Tibial artery (tissue), 4 donors: ENCODE results near the gene PHACTR1.

Experiments used
- DNase-seq, 2 donors: peaks; one replicate each; pipeline ENCODE4 v3.0.0-alpha.2; 2019
- H3K27ac ChIP-seq, 2 donors: fragments of 200-600 bp; sonication (generic) in 1 of 2; 1 replicate in 1 of 2; 2 replicates in 1 of 2; pipeline ENCODE4 v1.5.1; 2018 to 2019; ENCODE audit warnings: mild to moderate bottlenecking in 1 of 2
- H3K27me3 ChIP-seq, 2 donors: fragments of 200-600 bp; sonication (generic) in 1 of 2; one replicate each; pipeline versions ENCODE4 v1.5.1 to v1.6.0; 2016 to 2019
- H3K36me3 ChIP-seq, 3 donors: fragments of 200-600 bp; sonication (generic) in 2 of 3; one replicate each; pipeline ENCODE4 v1.5.1; 2016 to 2019; ENCODE audit warnings: mild to moderate bottlenecking in 2 of 3
- H3K4me1 ChIP-seq, 4 donors: fragments of 200-600 bp; sonication (generic) in 2 of 4; 1 replicate in 3 of 4; 2 replicates in 1 of 4; pipeline ENCODE4 v1.5.1; 2016 to 2019
- H3K4me3 ChIP-seq, 2 donors: fragments of 200-600 bp; sonication (generic) in 1 of 2; 1 replicate in 1 of 2; 2 replicates in 1 of 2; pipeline ENCODE4 v1.5.1; 2018 to 2019; ENCODE audit warnings: mild to moderate bottlenecking in 2 of 2
- H3K9me3 ChIP-seq, 3 donors: fragments of 200-600 bp; sonication (generic) in 1 of 3; one replicate each; pipeline ENCODE4 v1.5.1; 2016 to 2019
- CTCF ChIP-seq, 2 experiments: fragments of 200-600 bp in 1 of 2; fragments of 450-650 bp in 1 of 2; IDR thresholded peaks; one replicate each; pipeline ENCODE4 v1.5.1; 2017 to 2019; ENCODE audit warnings: antibody characterized with exemption in 2 of 2, mild to moderate bottlenecking in 1 of 2, moderate library complexity in 1 of 2
- intact Hi-C: fragments of 100-400 bp; cut with DNase I; formaldehyde crosslinking; loops from one replicate; pipeline ENCODE4 v1.15.0; 2023; ENCODE audit warnings: low total_unique reads

Gene PHACTR1

GRCh38 chr6:13026557-13026956 is 310.0 kb downstream of the PHACTR1 start:
- no peak for DNase-seq
- H3K4me1 ChIP-seq: peaks cover 0 to 87% (median 19%) of the 10 kb centered on the region in 4 donors
- no peaks in the 10 kb centered on the region for H3K36me3 ChIP-seq
- peak overlapping the region; percentile 45 to 66 for H3K27ac ChIP-seq
- intact Hi-C loops: loop anchor here (10.0 kb wide), 1 partner anchor 68 kb away; no protein-coding TSS in a partner anchor
- no peaks in the 10 kb centered on the region for H3K9me3 ChIP-seq
- TF ChIP-seq CTCF (IDR thresholded peaks at IDR 0.05): no peak
- H3K4me3 ChIP-seq: peak overlapping the region; percentile 7 to 23
- H3K27me3 ChIP-seq: no peaks in the 10 kb centered on the region

GRCh38 chr6:13027207-13027606 is 310.6 kb downstream of the PHACTR1 start:
- Histone ChIP-seq H3K4me1 (peaks cover 0 to 91% (median 19%) of the 10 kb centered on the region in 4 donors), H3K4me3 (no peak overlapping the region), H3K27me3 (no peaks in the 10 kb centered on the region), H3K9me3 (no peaks in the 10 kb centered on the region), H3K36me3 (no peaks in the 10 kb centered on the region), H3K27ac (peak overlapping the region; percentile 45 to 66)
- TF ChIP-seq CTCF (IDR thresholded peaks at IDR 0.05): no peak
- no peak for DNase-seq
- intact Hi-C loops: loop anchor here (10.0 kb wide), 1 partner anchor 68 kb away; no protein-coding TSS in a partner anchor

GRCh38 chr6:13030396-13030795 is 313.8 kb downstream of the PHACTR1 start:
- no peak for DNase-seq

GRCh38 chr6:13032566-13032965 is 316.0 kb downstream of the PHACTR1 start:
- peaks cover 0 to 94% (median 8%) of the 10 kb centered on the region in 4 donors for H3K4me1 ChIP-seq
- H3K27me3 ChIP-seq: no peaks in the 10 kb centered on the region
- H3K27ac ChIP-seq: peak overlapping the region; percentile 56 to 66
- no peak for TF ChIP-seq CTCF (IDR thresholded peaks at IDR 0.05)
- H3K4me3 ChIP-seq: no peak overlapping the region
- H3K36me3 ChIP-seq: no peaks in the 10 kb centered on the region
- DNase-seq: no peak
- no peaks in the 10 kb centered on the region for H3K9me3 ChIP-seq
- intact Hi-C loops: no loop called here

More at GRCh38 chr6:13030396-13030795, 313.8 kb downstream of the PHACTR1 start:
- no peaks in the 10 kb centered on the region for H3K9me3 ChIP-seq
- H3K36me3 ChIP-seq: no peaks in the 10 kb centered on the region
- H3K4me3 ChIP-seq: no peak overlapping the region
- TF ChIP-seq CTCF (IDR thresholded peaks at IDR 0.05): no peak
- no peaks in the 10 kb centered on the region for H3K27me3 ChIP-seq
- H3K4me1 ChIP-seq: peaks cover 0 to 96% (median 10%) of the 10 kb centered on the region in 4 donors
- H3K27ac ChIP-seq: peak overlapping the region in 1 of 2 donors; percentile 66
- intact Hi-C loops: no loop called here

- no peak for TF ChIP-seq CTCF (IDR thresholded peaks at IDR 0.05)
- Histone ChIP-seq H3K27ac (peak overlapping the region; percentile 56 to 66), H3K9me3 (no peaks in the 10 kb centered on the region), H3K4me3 (no peak overlapping the region), H3K4me1 (peaks cover 0 to 94% (median 7%) of the 10 kb centered on the region in 4 donors), H3K27me3 (no peaks in the 10 kb centered on the region), H3K36me3 (no peaks in the 10 kb centered on the region)
- intact Hi-C loops: no loop called here
- DNase-seq: no peak
Measured at GRCh38 chr6:13033145-13033544, 316.6 kb downstream of the PHACTR1 start.

GRCh38 chr6:13034316-13034715 is 317.7 kb downstream of the PHACTR1 start:
- Histone ChIP-seq H3K27ac (no peak overlapping the region), H3K9me3 (no peaks in the 10 kb centered on the region), H3K27me3 (no peaks in the 10 kb centered on the region), H3K4me3 (no peak overlapping the region), H3K4me1 (peaks cover 0 to 95% (median 14%) of the 10 kb centered on the region in 4 donors), H3K36me3 (no peaks in the 10 kb centered on the region)
- intact Hi-C loops: no loop called here
- TF ChIP-seq CTCF (IDR thresholded peaks at IDR 0.05): no peak
- DNase-seq: no peak
